ENCODE measurements around the gene TBXA2R. TPM values are rescaled to one million over a fixed set of nuclear protein-coding genes. Genes with fewer than 3 reads are reported as not detected.

The TBXA2R gene
- total RNA-seq, 6 experiments from 2014 or later = 7.1 to 8.8 (median 7.4) TPM

GRCh38 chr19:3620817-3621547 lies 14.3 kb upstream of the TBXA2R start:
- TF ChIP-seq CTCF (IDR thresholded peaks at IDR 0.05) = no peak
- Mint-ChIP-seq H3K27ac (no peak overlapping the region), H3K4me1 (ENCODE audit: low read depth) (peaks cover 16% of the 10 kb centered on the region), H3K36me3 (ENCODE audit: low read depth) (peaks cover 9% of the 10 kb centered on the region; the same call in 1 of the 2 replicates), H3K4me3 (no peak overlapping the region), H3K27me3 (ENCODE audit: insufficient read depth) (peaks cover 4% of the 10 kb centered on the region), H3K9me3 (no peaks in the 10 kb centered on the region)
- no peak for DNase-seq

GRCh38 chr19:3620145-3620816 lies 13.6 kb upstream of the TBXA2R start:
- H3K36me3 Mint-ChIP-seq (ENCODE audit: low read depth) = peaks cover 9% of the 10 kb centered on the region; the same call in 1 of the 2 replicates
- no peak overlapping the region for H3K4me3 Mint-ChIP-seq
- no peak overlapping the region for H3K27ac Mint-ChIP-seq
- no peaks in the 10 kb centered on the region for H3K9me3 Mint-ChIP-seq
- H3K27me3 Mint-ChIP-seq (ENCODE audit: insufficient read depth) = peaks cover 4% of the 10 kb centered on the region
- no peak for DNase-seq
- H3K4me1 Mint-ChIP-seq (ENCODE audit: low read depth) = peaks cover 13% of the 10 kb centered on the region
- TF ChIP-seq CTCF (IDR thresholded peaks at IDR 0.05) = no peak

- H3K9me3 Mint-ChIP-seq = no peaks in the 10 kb centered on the region
- no peak for TF ChIP-seq CTCF (IDR thresholded peaks at IDR 0.05)
- peaks cover 7% of the 10 kb centered on the region for H3K4me1 Mint-ChIP-seq (ENCODE audit: low read depth)
- H3K27me3 Mint-ChIP-seq (ENCODE audit: insufficient read depth) = peaks cover 4% of the 10 kb centered on the region
- no peak overlapping the region for H3K4me3 Mint-ChIP-seq
- H3K36me3 Mint-ChIP-seq (ENCODE audit: low read depth) = peaks cover 9% of the 10 kb centered on the region; the same call in 1 of the 2 replicates
- DNase-seq = no peak
- H3K27ac Mint-ChIP-seq = no peak overlapping the region
Measured at GRCh38 chr19:3619631-3620012, 12.9 kb upstream of the TBXA2R start.

GRCh38 chr19:3618811-3619630 lies 12.3 kb upstream of the TBXA2R start:
- Mint-ChIP-seq H3K4me1 (ENCODE audit: low read depth) (peaks cover under 1% of the 10 kb centered on the region), H3K27me3 (ENCODE audit: insufficient read depth) (peaks cover 4% of the 10 kb centered on the region; the same call in 1 of the 2 replicates), H3K4me3 (no peak overlapping the region), H3K9me3 (no peaks in the 10 kb centered on the region), H3K27ac (no peak overlapping the region), H3K36me3 (ENCODE audit: low read depth) (peaks cover 9% of the 10 kb centered on the region; the same call in 1 of the 2 replicates)
- DNase-seq = no peak
- TF ChIP-seq CTCF (IDR thresholded peaks at IDR 0.05) = peak; percentile 39

GRCh38 chr19:3618144-3618810 lies 11.6 kb upstream of the TBXA2R start:
- peak; percentile 97 for TF ChIP-seq CTCF (IDR thresholded peaks at IDR 0.05)
- no peaks in the 10 kb centered on the region for H3K4me1 Mint-ChIP-seq (ENCODE audit: low read depth)
- no peaks in the 10 kb centered on the region for H3K9me3 Mint-ChIP-seq
- no peak for DNase-seq
- H3K27ac Mint-ChIP-seq = no peak overlapping the region
- H3K27me3 Mint-ChIP-seq (ENCODE audit: insufficient read depth) = peaks cover 4% of the 10 kb centered on the region; the same call in 1 of the 2 replicates
- H3K4me3 Mint-ChIP-seq = no peak overlapping the region
- peaks cover 9% of the 10 kb centered on the region; the same call in 1 of the 2 replicates for H3K36me3 Mint-ChIP-seq (ENCODE audit: low read depth)
